ENCODE data around the gene MYT1.

MYT1 gene

DNA sequence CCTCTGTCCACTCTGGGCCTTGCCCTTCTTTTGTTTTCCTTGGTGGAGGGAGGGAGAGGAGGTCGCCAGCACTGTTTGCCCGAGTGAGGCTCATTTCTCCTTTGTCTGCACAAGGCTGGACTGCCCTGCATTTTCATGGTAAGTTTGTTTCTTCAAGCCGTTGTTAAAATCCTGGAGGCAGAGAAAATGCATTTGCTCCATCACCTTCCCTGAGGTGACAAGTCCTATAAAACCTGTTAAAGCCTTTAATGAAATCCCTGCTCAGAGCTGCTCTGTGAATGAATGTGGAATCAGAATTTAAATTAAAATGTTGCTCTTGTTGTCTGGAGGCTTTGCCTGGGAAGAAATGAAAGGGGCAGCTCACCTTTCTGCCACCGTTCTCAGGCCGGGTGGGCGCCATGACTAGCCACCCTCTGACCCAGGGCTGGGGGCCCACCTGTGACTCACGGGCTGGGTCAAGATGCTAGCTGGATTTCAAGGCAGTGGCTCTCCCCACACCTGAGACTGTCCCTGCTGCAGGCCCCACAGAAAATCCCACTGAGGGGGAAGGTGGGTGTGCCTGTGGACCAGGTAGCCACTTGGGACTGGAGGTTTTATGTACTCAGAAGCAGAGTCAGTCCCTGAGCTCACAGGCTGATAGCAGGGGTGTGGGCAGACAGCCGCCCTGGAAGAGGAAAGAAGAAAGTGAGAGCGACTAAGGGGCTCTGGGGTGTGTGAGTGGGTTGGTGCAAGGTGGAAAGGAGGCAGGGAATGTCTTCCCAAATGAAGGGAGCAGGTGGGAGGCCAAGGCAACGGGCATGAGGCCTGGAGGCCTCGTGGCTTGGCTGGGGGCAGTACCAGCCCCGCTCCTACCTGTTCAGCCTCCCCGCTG is 24.0 kb upstream of the MYT1 start:
- no peak overlapping the region for H3K4me3 ChIP-seq (ENCODE audit: control insufficient read depth, low read depth, low read length)
- DNase-seq (ENCODE audit: low read depth): no peak
- TF ChIP-seq, protein P1, sequence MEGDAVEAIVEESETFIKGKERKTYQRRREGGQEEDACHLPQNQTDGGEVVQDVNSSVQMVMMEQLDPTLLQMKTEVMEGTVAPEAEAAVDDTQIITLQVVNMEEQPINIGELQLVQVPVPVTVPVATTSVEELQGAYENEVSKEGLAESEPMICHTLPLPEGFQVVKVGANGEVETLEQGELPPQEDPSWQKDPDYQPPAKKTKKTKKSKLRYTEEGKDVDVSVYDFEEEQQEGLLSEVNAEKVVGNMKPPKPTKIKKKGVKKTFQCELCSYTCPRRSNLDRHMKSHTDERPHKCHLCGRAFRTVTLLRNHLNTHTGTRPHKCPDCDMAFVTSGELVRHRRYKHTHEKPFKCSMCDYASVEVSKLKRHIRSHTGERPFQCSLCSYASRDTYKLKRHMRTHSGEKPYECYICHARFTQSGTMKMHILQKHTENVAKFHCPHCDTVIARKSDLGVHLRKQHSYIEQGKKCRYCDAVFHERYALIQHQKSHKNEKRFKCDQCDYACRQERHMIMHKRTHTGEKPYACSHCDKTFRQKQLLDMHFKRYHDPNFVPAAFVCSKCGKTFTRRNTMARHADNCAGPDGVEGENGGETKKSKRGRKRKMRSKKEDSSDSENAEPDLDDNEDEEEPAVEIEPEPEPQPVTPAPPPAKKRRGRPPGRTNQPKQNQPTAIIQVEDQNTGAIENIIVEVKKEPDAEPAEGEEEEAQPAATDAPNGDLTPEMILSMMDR (conservative IDR thresholded peaks at IDR 0.05; ENCODE audit: control insufficient read depth, insufficient read depth, low read depth, low read length): no peak

DNA sequence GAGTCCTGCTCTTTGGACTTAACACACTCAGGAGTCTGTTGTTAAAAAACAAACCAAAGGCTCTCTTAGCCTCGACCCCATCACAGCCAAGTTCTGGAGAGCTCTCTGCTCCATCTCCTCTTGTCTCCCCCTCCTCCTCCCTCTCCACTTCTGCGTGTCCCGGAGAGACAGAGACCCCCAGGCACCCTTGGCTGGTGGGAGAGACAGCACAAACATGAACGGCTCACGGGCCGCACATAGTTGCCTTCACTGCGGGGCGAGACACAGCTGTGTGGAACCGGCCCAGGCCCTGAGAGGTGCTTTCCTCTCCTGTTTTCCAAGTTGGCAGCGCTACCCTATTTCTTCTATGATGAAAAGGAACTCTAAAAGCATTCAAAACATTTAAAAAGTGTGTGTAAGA is 23.3 kb upstream of the MYT1 start:
- TF ChIP-seq, protein P1 (conservative IDR thresholded peaks at IDR 0.05; ENCODE audit: control insufficient read depth, insufficient read depth, low read depth, low read length): no peak
- DNase-seq (ENCODE audit: low read depth): no peak
- no peak overlapping the region for H3K4me3 ChIP-seq (ENCODE audit: control insufficient read depth, low read depth, low read length)

DNA sequence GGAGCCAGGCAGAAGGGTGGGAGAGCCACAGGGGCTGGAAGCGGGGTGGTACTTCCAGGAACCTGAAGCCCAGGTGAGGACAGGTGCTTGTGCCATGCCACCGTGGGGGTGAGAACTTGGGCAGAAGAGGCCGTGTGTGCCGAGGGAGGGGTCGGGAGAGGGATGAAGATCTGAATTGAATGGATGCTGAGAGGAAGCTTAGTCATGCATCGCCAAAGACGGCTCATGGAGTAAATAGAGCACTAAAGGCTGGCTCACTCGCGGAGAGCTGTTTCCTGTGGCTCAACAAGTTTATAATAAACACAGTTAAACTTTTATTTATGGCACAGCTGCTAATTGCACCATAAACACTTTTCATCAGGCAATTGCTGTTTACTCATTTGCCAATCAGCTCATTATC is 21.7 kb upstream of the MYT1 start:
- TF ChIP-seq, protein P1 (conservative IDR thresholded peaks at IDR 0.05; ENCODE audit: control insufficient read depth, insufficient read depth, low read depth, low read length): no peak
- no peak for DNase-seq (ENCODE audit: low read depth)

DNA sequence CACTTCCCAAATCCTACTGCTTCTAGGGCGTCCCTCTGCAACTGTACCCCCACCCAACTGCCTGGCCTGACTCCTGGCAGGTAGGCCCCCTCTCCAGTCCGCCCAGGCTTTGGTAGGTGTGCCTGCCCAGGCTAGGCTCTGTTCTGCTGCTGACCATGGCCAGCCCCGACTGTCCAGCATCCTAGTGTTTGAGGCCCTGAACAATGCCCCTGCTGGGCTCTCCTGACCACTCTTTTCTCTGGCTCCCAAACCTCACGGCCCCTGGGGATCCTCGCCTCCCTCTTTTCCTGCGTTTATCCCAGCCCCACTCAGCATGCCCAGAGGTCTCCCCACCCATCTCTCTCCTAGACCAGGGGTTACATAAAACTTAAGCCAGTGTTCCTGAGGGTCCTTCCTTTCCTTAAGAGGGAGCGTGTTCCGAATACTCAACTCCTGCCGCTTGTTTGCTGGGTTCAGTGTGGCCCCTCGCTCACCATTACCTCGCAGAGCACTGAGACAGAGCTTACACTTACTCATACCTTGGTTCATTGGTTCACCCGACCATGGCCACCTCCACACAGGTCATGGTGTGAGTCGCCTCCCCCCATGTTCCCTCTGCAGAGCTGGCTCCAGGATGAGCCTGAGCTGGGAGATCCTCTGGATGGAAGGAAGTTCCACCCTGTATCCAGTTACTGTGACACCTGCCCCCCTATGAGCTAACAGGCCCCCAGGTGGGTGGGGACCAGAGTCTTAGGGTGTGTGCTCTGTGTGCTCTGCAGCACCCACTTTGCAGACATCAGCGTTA is 21.0 kb upstream of the MYT1 start:
- DNase-seq (ENCODE audit: low read depth): no peak
- TF ChIP-seq, protein P1 (conservative IDR thresholded peaks at IDR 0.05; ENCODE audit: control insufficient read depth, insufficient read depth, low read depth, low read length): no peak
- H3K4me3 ChIP-seq (ENCODE audit: control insufficient read depth, low read depth, low read length): no peak overlapping the region

More for the DNA sequence above, 21.7 kb upstream of the MYT1 start:
- H3K4me3 ChIP-seq (ENCODE audit: control insufficient read depth, low read depth, low read length): no peak overlapping the region

DNA sequence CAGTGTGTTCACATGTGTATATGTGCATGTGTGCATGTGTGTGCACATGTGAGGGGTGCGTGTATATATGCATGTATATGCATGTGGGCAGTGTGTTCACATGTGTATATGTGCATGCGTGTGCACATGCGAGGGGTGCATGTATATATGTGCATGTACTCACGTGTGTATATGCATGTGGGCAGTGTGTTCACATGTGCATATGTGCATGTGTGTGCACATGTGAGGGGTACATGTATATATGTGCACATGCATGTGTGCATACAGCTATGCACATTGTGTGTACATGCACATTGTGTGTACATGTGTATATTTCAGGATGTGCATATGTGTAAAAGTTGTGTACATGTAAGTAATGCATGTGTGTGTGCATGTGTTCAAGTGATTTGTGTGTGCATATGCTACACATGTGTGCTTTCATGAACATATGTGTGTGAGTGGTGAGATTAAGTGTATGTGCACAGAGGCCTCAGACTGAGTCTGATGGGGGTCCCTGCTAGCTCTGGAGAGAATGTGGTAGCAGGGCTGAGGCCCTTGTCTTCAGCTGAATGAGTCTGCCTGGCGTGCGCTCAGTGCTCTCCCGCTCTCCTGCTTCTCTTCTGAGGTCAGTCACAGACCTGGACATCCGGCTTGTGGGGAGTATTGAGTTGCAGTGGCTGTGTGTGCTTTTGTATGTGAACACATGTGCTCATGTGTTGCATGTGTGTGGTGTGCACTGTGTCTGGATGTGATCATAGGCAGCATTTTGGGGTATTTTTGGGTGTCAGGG is 19.9 kb upstream of the MYT1 start:
- no peak overlapping the region for H3K4me3 ChIP-seq (ENCODE audit: control insufficient read depth, low read depth, low read length)
- TF ChIP-seq, protein P1 (conservative IDR thresholded peaks at IDR 0.05; ENCODE audit: control insufficient read depth, insufficient read depth, low read depth, low read length): no peak
- DNase-seq (ENCODE audit: low read depth): no peak

Data from fibroblast of mammary gland (primary cell).